Measurements from ENCODE around the gene LGALS8.
"Not testable (repeated sequence)": the region's sequence is repeated elsewhere in the genome, so short reads cannot be mapped to it uniquely, and the experiment has no call there.

Gene LGALS8

DNA sequence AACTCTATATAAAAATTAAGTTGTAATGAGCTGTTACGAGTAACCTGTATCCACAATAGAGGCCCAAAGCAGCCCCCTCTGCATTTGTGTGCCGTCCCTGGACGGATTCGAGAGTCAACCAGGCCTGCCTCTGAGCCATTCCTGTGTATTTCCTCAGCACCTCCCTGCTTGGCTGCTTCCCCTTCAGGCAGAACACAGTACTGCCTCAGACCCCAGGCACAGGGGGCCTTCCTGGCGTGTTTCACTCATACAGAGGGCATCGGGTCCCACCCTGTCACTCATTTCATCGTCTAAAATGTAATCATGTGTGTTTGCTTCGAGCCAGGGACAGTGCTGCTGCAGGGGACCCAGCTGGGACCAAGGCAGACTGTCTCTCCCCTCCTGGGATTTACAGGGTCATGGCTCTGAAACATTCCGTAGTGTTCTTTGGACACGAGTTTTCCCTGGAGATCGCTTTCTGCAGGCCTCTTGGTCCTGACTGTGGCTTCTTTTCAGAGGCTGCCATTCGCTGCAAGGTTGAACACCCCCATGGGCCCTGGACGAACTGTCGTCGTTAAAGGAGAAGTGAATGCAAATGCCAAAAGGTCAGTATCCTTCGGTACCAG is 19.4 kb downstream of the LGALS8 start:
- no peak for DNase-seq

DNA sequence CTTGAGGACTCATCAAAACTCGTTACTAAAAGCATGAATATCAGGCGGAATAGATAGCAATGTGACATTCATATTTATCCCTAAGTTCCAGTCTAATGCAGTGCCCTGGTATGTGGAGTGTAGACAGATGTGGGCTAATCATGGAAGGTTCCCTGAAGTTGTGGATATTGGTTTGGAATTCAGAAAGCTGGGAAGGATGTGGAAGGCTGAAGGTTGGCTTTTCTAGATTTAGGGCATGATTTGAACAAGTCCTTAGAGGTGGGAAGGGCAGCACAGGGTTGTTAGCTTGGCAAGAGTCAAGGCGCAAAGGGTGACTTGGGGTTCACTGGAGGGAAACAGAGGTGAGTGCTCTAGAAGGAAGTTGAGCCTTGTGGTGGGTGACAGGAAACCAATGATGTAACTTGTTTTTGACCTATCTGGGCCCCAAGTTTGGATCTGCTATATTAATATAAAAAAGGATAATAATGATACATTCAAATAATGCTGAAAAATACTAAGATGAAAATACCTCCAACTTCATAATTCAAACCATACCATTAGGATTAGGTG is 21.9 kb downstream of the LGALS8 start:
- DNase-seq: no peak

GRCh38 chr1:236548452-236548851 is 24.7 kb downstream of the LGALS8 start:
- DNase-seq: no peak

DNA sequence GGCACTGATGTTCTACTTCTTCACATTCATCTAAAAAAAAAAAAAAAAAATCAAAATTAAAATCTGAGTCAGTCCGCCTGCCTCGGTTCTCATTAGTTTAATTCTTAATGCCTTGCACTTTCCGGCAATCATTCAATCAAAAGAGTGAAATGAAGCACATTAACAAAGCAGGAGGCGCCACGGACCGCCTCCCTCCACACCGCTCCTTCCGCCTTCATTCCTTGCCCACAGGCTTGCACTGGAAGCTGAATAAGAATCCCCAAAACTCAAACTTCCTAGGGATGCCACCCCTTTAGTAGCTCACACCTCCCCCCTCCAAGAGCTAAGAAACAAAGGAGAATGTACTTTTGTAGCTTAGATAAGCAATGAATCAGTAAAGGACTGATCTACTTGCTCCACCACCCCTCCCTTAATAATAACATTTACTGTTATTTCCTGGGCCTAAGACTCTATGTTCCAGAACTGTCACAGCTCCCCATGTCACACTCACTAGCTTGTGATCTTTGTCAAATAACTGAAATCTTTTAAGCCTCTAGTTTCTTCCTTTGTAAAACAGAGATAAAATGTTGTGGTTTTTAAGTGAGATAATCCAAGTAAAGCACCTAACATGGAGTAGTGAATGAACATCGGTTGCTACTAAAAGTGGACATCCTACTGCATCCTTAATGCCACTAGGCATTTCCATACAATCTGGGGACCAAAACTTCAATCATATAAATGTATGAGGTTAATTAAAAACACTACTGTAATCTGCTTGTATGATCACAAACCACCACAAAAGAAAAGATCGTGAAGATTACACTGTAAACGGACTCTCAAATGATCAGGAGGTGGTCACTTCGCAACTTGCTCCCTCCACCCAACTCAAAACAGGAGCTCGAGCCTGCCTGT is 27.4 kb downstream of the LGALS8 start:
- DNase-seq: no peak

DNA sequence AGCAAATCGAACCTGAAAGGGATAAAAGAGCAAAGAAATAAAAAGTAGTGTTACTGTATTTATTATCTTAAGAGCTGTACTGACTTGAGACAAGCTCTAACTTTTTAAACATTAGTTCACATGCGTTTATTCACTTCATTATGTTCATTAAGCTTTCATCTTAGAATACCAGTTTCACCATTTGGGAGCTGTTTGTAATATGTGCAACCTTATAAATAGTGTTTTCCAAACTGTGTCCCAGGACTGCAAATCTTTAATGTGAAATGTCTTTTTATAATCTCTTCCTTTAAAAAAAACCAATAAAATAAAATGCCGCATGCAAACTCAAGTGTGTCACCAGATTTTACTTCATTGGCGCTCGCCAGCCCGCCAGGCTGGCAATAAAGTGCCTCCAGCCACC is 28.3 kb downstream of the LGALS8 start:
- no peak for DNase-seq

DNA sequence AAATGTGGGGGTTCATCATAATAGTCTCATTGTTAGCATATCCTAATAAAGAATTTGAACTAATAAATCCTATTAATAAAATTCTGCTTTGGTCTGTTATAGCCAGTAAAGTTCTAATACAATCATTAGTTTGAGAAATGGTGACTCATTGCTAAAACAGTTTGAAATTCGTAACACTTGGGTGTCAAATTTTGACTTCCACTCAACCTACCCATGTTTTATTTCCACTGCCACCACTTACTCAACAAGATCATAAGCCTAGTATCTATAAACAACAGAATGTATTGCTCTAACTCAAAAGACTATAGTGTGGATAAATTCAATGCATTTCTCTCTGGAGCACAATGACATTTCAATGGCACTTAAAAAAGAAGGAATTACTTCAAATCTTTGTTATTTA is 29.1 kb downstream of the LGALS8 start:
- no peak for DNase-seq

- no peak for DNase-seq
Measured at GRCh38 chr1:236553370-236553769, 29.6 kb downstream of the LGALS8 start.

DNA sequence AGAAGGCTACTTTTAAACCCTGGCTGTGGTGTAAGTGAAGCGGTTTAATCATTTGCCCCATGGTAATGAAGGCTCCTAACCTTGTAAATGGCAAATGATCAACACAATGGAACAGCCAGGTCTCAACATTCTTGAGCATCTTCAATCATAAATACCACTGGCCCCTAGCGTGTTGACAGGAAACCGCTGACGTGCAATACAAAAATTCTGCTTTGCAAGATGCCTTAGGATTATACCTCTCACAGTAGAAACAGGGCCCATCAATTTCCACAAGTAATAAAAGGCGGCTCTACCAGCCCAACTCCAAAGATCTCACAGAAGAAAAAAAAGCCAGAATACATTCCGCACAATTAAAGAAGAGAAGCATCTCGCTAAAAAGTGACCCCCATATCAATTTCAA is 32.8 kb downstream of the LGALS8 start:
- no peak for DNase-seq

GRCh38 chr1:236558081-236558480 is 34.3 kb downstream of the LGALS8 start:
- no peak for DNase-seq

- no peak for DNase-seq
Measured at GRCh38 chr1:236558846-236559245, 35.1 kb downstream of the LGALS8 start.

- DNase-seq: no peak
Measured at GRCh38 chr1:236560213-236560771, 36.5 kb downstream of the LGALS8 start.

DNA sequence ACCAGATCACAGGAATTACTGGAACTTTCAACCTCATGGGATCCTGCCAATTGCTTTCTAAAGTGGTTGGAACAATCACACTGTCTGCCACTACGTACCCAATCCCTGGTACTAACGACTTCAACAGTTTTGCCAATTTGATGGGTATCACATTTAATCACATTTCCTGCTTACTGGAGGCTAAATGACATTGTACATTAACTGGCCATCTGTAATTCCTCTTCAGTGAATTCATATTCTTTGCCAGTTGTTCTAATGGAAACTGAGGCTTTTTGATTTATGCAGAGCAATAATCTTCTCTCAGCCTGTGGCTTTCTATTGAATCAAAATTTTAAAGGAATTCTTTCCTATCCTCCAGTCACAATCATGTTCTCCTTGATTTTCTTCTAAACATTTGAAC is 38.2 kb downstream of the LGALS8 start:
- no peak for DNase-seq

DNA sequence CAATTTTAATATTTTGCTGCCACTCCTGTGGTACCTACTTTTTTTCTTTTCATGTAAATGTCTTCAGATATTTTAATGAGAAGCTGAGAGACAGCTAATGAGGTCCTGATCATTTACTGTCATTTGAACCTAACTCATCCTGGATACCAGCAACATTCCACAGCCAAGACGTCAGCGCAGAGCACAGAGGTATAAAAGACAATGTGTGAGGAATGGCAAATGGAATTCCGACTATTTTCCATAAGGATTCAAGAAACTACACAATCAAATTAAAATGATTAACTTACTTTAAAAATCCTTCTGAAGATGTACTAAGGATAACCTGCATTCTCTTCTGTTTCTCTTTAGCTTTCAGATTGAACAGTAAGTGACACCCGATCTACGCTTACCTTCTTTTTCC is 41.7 kb downstream of the LGALS8 start:
- DNase-seq: no peak

DNA sequence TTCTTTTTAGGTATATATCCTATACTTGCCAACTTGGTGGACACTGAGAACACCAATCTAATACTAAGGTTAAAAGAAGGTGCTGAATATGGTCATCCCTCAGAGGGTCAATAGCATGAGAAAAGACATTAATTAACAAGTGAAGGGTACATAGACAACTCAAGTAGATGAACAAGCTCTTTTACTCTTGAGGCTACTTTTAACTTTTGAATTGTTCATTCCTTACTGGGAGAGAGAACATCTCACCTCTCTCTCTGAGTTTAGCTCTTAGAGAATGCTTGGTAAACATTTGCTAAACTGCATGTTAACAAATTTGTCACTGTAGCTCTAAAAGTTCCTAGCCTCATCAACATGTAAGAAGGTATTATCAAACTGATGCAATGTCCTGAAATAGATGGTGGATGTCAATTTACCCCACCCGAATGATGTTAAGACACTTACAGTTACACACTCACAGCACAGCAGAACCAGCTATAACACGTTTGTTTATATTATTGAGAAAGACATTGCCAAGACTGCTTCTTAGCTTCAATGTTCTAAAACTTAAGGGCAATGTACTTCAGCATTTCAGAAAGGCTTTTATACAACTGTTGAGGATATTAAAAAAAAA is 44.6 kb downstream of the LGALS8 start:
- no peak for DNase-seq

- DNase-seq: peak; percentile 43
Measured at GRCh38 chr1:236575523-236575922, 51.7 kb downstream of the LGALS8 start.

DNA sequence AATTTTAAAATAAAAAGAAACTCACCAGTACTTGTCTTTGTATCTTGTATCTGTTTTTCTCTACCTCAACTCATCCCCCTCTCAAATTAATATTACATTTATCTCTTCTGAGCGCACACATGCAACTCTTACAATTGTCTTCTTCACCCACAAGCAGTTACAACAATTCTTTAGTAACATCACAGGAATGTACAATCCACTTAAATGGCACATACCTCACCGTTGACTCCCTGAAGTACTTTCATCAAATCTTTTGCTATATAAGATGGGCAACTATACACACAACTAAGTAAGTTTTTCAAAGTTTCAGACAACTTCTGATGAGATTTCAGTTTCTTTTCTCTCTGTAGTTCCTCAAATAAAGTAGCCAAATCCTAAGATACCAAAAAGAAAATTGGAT is 52.2 kb downstream of the LGALS8 start:
- peak; percentile 84 for DNase-seq

- not testable (repeated sequence) for DNase-seq
Measured at GRCh38 chr1:236577041-236577440, 53.3 kb downstream of the LGALS8 start.

GRCh38 chr1:236578661-236579060 is 54.9 kb downstream of the LGALS8 start:
- no peak for DNase-seq

- DNase-seq: not testable (repeated sequence)
Measured at GRCh38 chr1:236580404-236580803, 56.6 kb downstream of the LGALS8 start.

DNA sequence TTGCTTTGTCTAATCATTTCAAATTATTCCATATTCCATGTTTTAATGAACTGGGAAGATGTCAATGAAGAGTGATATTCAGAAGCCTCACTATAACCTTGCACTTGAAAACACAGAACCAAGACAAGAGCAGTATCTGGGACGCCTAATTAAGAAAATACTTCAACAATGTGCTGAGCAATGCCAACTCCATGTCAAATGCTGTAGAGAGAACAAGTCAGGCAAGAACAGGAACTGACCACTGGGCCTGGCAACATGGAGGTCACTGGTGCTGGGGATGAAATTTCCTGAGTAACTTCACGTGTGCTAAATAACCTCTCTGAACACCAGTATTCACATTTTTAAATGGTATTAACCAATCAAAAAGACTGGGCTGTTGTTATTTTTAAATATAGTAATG is 57.7 kb downstream of the LGALS8 start:
- DNase-seq: no peak

DNA sequence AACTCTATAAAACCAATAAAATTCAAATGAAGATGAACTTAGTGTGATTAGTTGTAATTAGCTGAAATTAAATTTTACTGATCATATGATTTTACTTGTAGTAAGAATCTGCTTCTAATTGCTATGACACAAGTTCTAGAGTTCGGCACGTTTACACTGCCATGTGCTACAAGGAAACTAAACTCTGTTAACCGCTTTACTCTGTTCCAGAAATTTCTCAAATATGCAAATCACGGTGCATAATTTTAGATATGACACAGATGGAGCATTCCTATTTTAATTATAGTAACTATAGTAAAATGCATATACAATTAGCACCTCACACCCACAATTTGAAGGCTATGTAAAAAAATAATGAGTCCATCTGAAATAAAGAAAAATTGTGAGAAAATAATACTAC is 65.7 kb downstream of the LGALS8 start:
- DNase-seq: no peak

DNA sequence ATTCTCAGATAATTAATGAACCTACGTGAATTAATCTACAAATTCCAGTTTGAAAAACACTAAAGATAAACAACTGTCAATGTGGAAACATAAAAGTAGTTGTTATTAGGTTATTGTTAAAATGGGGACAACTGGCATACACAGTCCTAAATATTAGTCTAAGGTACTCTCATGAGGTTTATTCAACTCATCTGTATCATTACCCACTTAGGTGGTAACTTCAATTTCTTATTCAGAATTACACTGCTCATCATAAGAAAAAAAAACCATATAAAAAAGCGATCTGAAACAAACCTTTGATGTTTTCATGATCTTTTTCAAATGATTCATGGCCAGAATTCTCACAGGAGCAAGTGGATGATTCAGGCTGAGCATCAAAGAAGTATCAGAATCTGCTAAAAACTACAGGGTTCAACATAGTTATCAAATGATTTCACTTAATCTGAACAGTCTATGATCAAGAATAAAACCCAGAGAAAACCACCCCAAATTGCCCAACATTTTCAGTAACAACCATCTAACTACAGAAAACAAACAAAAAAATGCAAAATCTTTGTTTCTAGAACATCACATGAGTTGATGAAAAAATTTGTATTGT is 66.9 kb downstream of the LGALS8 start:
- no peak for DNase-seq

DNA sequence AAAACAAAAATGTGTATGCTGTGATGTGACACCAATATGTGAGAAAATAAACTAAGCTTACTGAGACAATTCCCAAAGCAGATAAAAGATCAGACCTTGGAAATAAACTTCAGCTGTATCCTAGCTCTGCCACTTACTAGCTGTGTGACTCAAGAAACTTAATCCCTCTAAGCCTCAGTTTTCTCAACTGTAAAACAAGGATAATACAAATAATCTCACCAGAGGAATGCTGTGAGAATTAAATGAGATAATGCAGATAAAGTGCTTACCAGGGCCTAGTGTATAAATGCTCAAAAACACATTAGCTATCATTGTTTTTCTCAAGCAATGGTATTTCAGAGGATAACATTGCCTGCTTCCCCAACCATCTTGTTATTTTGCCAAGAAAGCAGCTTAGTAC is 78.4 kb downstream of the LGALS8 start:
- no peak for DNase-seq
